Activated T-cell treated with anti-CD3 and anti-CD28 coated beads for 24 hours (primary cell): ENCODE data around the gene EIF3F.
A peak's percentile ranks its signal among the peaks of the same experiment; 100 is the strongest.

Experiments
- DNase-seq: peaks from one replicate; pipeline ENCODE4 v3.0.0-alpha.2; 2020; ENCODE audit warnings: low read depth

The EIF3F gene

GRCh38 chr11:8023831-8024555, 36.9 kb downstream of the EIF3F start:
- DNase-seq, result no peak

GRCh38 chr11:8025123-8025522, 38.0 kb downstream of the EIF3F start:
- no peak for DNase-seq

- DNase-seq, result no peak
Measured at GRCh38 chr11:8025816-8026215, 38.7 kb downstream of the EIF3F start.

- DNase-seq, result no peak
Measured at GRCh38 chr11:8026982-8027381, 39.8 kb downstream of the EIF3F start.

GRCh38 chr11:8028766-8029165, 41.6 kb downstream of the EIF3F start:
- no peak for DNase-seq

- no peak for DNase-seq
Measured at GRCh38 chr11:8030526-8031247, 43.5 kb downstream of the EIF3F start.

GRCh38 chr11:8031248-8032115, 44.3 kb downstream of the EIF3F start:
- no peak for DNase-seq

GRCh38 chr11:8032122-8032521, 45.0 kb downstream of the EIF3F start:
- DNase-seq, result no peak

- no peak for DNase-seq
Measured at GRCh38 chr11:8032576-8033304, 45.6 kb downstream of the EIF3F start.

GRCh38 chr11:8033305-8034105, 46.4 kb downstream of the EIF3F start:
- peak; percentile 34 for DNase-seq

GRCh38 chr11:8034106-8034585, 47.0 kb downstream of the EIF3F start:
- DNase-seq, result no peak

- no peak for DNase-seq
Measured at GRCh38 chr11:8034604-8035190, 47.6 kb downstream of the EIF3F start.

- DNase-seq, result no peak
Measured at GRCh38 chr11:8035200-8035855, 48.2 kb downstream of the EIF3F start.

GRCh38 chr11:8036002-8036802, 49.1 kb downstream of the EIF3F start:
- no peak for DNase-seq

GRCh38 chr11:8036986-8037385, 49.8 kb downstream of the EIF3F start:
- DNase-seq, result no peak

- DNase-seq, result no peak
Measured at GRCh38 chr11:8038393-8038792, 51.3 kb downstream of the EIF3F start.

GRCh38 chr11:8038811-8039529, 51.8 kb downstream of the EIF3F start:
- no peak for DNase-seq

- no peak for DNase-seq
Measured at GRCh38 chr11:8039530-8040260, 52.6 kb downstream of the EIF3F start.
